Stimulated activated effector memory CD8-positive, alpha-beta T cell treated with anti-CD3 and anti-CD28 coated beads, Interleukin-12 subunit alpha, Interleukin-12 subunit beta, amount 100 ng/mL, for 72 hours (primary cell): ENCODE measurements around the gene MCAT.
A peak's percentile ranks its signal among the peaks of the same experiment; 100 is the strongest.
"Not testable (repeated sequence)": the region's sequence is repeated elsewhere in the genome, so short reads cannot be mapped to it uniquely, and the experiment has no call there.

ENCODE experiments used
- ATAC-seq: fragments of 150-1000 bp; cut with Tn5 transposase; 2 replicates; pipeline ENCODE4 v1.10.0; 2021
- DNase-seq, 2 donors: peaks; one replicate each; pipeline ENCODE4 v3.0.0; 2021 to 2022; ENCODE audit warnings: low spot score in 2 of 2
- H3K27ac Mint-ChIP-seq: one replicate; pipeline ENCODE4 v1.8.0; 2022; ENCODE audit warnings: mild to moderate bottlenecking, mixed read lengths
- H3K36me3 Mint-ChIP-seq: one replicate; pipeline ENCODE4 v1.8.0; 2022; ENCODE audit warnings: mild to moderate bottlenecking, mixed read lengths
- H3K4me1 Mint-ChIP-seq: one replicate; pipeline ENCODE4 v1.8.0; 2022; ENCODE audit warnings: mixed read lengths
- H3K4me3 Mint-ChIP-seq: one replicate; pipeline ENCODE4 v1.8.0; 2022; ENCODE audit warnings: mild to moderate bottlenecking, mixed read lengths
- H3K9me3 Mint-ChIP-seq: one replicate; pipeline ENCODE4 v1.8.0; 2022; ENCODE audit warnings: mixed read lengths

MCAT gene

DNA sequence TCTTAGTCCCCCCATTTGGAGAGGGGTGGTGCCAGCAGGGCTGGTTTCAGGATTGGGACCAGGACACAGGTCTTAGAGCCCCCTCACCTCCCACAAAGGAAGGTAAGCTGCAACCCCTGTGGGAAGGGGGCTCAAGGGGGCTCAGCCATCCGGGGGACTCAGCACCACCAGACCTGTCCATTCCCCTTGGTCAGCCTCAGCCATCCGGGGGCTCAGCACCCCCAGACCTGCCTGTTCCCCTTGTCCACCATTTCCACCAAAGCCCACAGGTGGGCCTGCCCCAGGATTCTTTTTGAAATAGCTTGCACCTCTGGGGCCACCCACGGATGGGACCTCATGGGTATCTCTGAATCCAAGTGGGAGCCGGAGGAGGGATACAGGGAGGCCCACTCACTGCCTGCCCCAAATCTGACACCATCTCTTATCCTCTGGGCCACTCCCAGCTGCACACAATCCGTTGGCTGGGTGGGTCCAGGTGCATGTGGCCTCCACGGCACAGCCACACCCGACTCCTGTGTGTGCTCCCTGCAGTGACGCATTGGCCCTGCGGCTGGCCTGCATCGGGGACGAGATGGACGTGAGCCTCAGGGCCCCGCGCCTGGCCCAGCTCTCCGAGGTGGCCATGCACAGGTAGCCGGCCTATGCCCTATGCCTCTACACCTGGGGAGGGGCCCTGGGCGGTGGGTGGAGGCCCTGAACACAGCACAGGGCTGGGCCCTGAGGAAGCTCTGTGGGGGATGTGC lies 15.9 kb downstream of the MCAT start:
- ATAC-seq = no peak
- no peaks in the 10 kb centered on the region for H3K4me1 Mint-ChIP-seq
- peaks cover 4% of the 10 kb centered on the region for H3K36me3 Mint-ChIP-seq
- no peaks in the 10 kb centered on the region for H3K9me3 Mint-ChIP-seq
- H3K27ac Mint-ChIP-seq = peak overlapping the region; percentile 43
- no peak for DNase-seq
- H3K4me3 Mint-ChIP-seq = no peak overlapping the region

DNA sequence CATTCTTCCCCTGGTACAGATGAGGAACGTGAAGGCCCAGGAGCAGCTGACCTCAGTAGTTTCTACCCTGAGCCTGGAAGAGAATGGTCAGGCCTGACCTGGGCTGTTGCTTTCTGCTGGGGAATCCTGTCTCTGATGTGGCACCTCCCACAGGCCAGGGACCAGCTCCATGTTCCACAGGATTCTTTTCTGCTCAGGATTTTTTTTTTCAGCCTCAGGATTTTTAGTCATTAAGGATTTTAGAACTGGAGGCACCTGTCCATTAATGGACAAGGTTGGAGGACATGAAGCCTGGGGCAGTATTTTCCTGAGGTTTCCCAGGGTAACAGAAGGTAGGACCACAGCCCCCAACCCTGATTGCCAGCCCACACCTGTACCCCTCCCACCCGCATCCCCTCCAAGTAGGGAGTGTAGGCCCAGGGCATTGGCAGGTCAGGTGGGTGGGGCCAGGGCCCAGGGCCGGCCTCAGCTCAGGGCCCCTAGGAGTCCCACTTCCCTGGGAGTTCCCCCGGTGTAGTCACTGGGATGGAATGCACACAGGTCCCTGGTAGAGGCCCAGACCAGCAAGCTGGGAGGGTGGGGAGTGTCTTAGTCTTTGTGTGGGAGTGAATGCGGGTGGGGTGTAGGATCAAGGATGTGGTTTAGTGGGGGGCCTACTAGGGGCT lies 16.6 kb downstream of the MCAT start:
- ATAC-seq (no peak), DNase-seq (no peak)
- no peaks in the 10 kb centered on the region for H3K9me3 Mint-ChIP-seq
- H3K4me3 Mint-ChIP-seq = no peak overlapping the region
- H3K4me1 Mint-ChIP-seq = no peaks in the 10 kb centered on the region
- H3K36me3 Mint-ChIP-seq = no peaks in the 10 kb centered on the region
- H3K27ac Mint-ChIP-seq = peak overlapping the region; percentile 43

DNA sequence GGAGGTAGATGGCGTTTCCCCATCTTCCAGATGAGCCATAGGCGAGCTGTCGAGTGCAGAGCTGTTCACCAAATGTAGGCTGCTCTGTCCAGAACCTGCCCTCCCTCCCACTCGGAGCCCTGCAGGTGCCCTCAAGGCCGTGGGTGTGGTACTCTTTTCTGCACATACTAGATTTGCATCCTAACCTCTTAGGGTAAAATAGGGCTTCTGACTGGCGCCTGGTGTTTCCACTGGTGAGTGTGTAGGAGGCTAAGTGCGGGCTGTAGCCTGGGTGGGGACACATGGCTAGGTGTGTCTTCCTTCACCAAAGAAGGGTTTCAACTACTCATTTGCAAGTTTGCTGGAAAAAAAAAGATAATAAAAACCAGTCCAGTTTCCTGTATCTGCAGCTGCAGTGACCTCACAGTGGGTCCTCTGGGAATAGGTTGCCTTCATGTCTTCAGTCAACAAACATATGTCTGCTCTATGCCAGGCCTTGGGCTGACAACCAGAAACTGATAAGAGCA lies 24.2 kb downstream of the MCAT start:
- Mint-ChIP-seq H3K9me3 (no peaks in the 10 kb centered on the region), H3K4me1 (no peaks in the 10 kb centered on the region), H3K27ac (no peak overlapping the region), H3K36me3 (no peaks in the 10 kb centered on the region), H3K4me3 (no peak overlapping the region)
- DNase-seq (no peak), ATAC-seq (no peak)

DNA sequence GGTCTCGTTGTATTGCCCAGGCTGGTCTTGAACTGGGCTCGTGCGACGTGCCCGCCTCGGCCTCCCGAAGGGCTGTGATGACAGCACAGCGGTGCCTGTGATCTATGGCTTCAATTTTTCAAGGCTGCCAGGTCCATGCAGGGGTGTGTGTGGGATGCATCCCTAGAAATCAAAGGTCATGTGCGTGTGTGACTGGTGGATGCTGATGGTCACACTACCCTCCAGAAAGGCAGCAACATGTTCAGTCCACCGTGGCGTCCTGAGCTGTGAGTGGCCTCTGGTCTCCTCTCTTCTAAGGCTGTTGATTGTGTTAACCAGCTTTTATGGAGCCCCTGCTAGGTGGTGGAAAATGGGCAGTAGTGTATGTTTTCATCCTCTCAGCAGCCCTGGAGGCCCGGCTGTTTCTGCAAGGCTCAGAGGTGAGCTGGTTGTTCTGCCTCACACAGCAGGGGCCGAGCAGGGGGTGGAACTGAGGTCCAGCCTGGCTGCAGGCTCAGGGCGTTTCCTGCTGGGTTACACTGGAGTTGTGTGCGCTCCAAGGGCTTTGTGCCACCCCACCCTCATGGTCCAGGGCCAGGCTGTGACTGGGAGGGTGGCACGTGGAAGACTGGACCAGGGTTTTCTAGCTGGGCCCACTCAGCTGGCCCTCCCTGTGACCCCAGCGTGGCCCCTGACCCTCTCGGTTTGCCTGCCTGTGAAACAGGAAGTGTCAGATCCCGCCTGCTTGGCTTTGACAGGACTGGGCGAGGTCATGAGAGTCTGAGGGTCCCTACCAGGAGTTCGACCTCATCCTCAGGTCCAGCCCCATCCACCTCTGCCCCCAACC lies 25.0 kb downstream of the MCAT start:
- H3K4me3 Mint-ChIP-seq = no peak overlapping the region
- H3K9me3 Mint-ChIP-seq = no peaks in the 10 kb centered on the region
- no peak for ATAC-seq
- H3K27ac Mint-ChIP-seq = no peak overlapping the region
- no peaks in the 10 kb centered on the region for H3K4me1 Mint-ChIP-seq
- no peak for DNase-seq
- H3K36me3 Mint-ChIP-seq = no peaks in the 10 kb centered on the region

DNA sequence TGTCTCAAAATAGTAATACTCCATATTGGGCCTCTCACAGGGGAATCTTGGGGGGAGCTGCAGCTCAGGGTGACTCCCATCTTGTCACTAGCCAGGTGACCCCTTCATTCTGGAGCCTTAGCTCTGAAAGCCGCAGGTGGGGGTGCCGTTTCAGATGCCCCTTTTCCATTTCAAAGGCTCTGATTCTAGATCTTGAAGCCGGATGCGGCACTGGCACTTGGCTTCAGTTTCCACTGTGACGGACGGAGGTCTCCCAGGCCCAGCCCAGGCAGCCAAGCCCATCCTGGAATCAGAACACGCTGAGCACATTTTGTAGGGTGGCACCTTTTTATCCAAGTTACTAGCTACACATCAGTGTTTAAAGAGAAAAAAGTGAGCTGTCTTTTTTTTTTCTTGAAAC lies 26.3 kb downstream of the MCAT start:
- H3K36me3 Mint-ChIP-seq = no peaks in the 10 kb centered on the region
- no peak overlapping the region for H3K27ac Mint-ChIP-seq
- no peaks in the 10 kb centered on the region for H3K4me1 Mint-ChIP-seq
- H3K4me3 Mint-ChIP-seq = no peak overlapping the region
- ATAC-seq (no peak), DNase-seq (no peak)
- no peaks in the 10 kb centered on the region for H3K9me3 Mint-ChIP-seq

DNA sequence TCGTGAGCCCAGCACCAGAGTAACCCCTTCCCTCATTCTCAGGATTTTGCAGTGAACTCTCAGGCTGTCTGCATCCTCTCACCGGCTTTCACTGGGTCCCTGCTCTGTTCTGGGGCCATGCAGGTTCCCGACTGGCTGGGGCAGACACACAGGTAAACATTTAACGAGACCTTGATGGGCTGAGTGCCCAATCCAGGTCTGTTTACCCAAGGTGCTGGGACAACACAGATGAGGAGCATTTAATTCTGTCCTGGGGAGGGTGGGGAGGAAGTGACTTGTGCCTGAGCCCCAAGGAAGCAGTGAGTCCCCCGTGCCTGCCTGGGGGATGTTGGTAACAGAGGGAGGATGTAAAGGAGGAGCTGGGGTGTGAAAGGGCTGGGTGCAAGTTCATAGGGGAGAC lies 28.2 kb downstream of the MCAT start:
- Mint-ChIP-seq H3K9me3 (no peaks in the 10 kb centered on the region), H3K4me3 (no peak overlapping the region), H3K4me1 (no peaks in the 10 kb centered on the region), H3K27ac (no peak overlapping the region), H3K36me3 (no peaks in the 10 kb centered on the region)
- DNase-seq = no peak
- no peak for ATAC-seq

DNA sequence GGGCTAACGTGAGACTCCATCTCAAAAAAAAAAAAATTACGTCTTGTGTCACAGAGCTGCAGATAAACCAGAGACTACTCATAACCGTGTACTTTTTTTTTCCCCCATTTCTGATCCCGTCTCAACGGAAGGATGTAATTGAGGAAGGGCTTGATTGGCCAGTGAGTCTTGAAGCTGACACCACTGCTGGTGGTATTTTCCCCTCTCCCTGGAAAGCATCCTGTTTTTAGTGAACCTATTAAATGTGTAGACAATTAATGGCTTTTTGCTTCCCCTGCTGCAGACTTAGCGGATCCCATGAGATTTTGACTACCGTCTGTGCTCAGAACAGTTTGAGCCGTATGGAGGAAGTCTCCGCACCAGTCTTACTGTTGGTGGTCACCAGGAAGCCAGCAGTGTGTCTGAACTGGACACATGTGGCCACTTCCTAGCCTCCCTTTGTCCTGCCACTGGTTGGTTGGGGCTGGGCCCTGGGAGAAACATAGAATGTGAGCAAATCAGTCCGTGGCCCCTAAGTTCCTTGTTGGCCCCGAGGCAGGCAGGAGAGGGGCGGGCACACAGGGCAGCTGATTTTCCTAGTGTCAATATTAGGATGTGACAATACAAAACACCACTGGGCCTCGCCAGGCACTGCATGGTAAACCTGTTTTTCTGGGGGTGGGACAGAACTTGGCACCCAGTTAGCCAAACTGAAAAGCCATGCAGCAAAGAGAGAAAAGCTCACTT lies 29.5 kb downstream of the MCAT start:
- ATAC-seq (no peak), DNase-seq (no peak)
- Mint-ChIP-seq H3K9me3 (no peaks in the 10 kb centered on the region), H3K4me1 (no peaks in the 10 kb centered on the region), H3K4me3 (no peak overlapping the region), H3K27ac (no peak overlapping the region), H3K36me3 (no peaks in the 10 kb centered on the region)

DNA sequence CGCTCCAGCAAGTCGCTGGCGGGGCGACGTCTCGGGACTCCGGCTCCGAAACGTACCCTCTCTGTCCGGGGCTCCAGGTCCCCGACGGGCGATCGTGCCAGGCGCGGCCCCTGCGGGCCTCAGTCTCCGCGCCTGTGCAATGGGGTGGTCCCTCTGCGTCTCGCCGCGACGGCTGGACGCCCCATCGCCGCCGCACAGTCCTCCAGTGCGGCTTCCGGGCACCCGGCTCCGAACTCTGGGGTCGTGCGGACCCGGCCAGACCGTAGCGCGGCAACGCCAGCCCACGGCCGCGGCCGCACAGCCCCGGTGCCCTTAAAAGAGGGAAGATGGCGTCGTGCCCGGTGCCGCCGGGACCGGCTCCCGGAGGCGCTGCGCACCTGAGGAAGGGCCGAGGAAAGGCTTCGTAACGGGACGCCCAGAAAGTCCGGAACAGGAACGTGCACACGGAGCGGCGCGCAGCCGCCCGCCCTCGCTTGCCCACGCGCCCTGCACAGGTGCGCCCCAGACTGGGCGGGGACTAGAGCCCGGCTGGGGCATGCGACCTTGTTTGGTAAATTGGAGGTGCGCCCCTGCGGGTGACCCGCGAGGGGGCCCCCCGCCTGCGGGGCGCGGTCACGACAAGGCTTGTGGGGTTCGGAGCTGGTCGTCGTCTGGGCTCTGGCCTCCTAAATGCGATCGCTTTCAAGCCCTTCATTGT lies 32.1 kb downstream of the MCAT start:
- Mint-ChIP-seq H3K36me3 (no peaks in the 10 kb centered on the region), H3K4me3 (peak overlapping the region; percentile 65), H3K27ac (no peak overlapping the region), H3K4me1 (no peaks in the 10 kb centered on the region), H3K9me3 (no peaks in the 10 kb centered on the region)
- DNase-seq = peak in 1 of 2 donors; percentile 52
- ATAC-seq = peak; percentile 70

DNA sequence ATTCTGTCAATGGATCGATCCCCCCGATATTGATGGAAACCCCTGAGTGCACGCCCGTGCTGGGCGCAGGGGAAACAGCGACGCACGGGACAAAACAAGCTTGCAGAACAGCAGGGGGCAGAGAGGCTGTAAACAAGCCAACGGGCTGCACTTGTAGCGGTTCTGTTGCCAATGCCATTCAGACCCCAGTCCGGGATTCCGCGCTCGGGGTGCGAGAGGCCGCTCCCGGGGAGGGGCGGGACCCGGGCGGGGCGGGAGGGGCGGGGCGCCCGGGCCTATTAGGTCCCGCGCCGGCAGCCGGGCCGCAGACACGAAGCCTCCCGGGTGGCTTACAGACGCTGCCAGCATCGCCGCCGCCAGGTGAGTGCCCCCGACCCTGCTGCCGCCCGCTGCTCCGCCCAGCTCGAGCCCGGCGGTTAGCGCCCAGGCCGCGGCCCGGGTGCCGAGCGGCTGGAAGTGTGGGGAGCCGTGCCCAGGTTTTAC lies 32.7 kb downstream of the MCAT start, which contains the start of gene BIK:
Gene BIK (plus strand): TSS at position 307 of the 483 bp plus-strand sequence. CDS start 13,273 bp downstream, outside the sequence.
- H3K36me3 Mint-ChIP-seq = no peaks in the 10 kb centered on the region
- H3K4me1 Mint-ChIP-seq = no peaks in the 10 kb centered on the region
- peak within 1 kb of the TSS; percentile 65 for H3K4me3 Mint-ChIP-seq
- H3K9me3 Mint-ChIP-seq = no peaks in the 10 kb centered on the region
- ATAC-seq = peak; percentile 73
- DNase-seq = peak; percentile 12 to 62
- H3K27ac Mint-ChIP-seq = no peak within 1 kb of the TSS

DNA sequence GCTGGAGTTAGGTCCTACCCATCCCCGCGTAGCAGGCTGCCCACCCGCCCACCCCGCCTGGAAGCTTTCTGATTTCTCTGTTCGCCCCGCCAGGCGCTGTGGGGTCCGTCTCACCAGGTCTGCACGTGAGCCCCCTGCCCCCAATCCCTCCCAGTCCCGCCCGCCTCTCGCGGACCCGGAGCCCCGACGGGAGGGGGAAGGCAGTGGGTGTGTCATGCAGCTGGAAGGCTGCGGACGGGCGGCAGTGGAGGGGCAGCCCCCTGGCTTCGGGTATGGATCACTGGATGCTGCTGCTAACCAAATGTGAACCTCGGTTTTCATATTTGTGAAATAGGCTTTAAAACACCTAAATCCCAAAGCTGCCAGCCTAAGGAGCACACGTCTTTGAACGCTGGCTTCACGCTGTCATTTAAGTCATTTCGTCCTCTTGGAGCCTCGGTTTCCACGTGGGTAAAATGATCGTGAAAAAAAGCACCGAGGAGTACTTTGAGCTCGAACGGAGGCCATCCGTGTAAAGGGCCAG lies 33.2 kb downstream of the MCAT start:
- no peaks in the 10 kb centered on the region for H3K36me3 Mint-ChIP-seq
- no peak overlapping the region for H3K27ac Mint-ChIP-seq
- H3K4me3 Mint-ChIP-seq = peak overlapping the region; percentile 65
- DNase-seq (no peak), ATAC-seq (no peak)
- no peaks in the 10 kb centered on the region for H3K9me3 Mint-ChIP-seq
- no peaks in the 10 kb centered on the region for H3K4me1 Mint-ChIP-seq

DNA sequence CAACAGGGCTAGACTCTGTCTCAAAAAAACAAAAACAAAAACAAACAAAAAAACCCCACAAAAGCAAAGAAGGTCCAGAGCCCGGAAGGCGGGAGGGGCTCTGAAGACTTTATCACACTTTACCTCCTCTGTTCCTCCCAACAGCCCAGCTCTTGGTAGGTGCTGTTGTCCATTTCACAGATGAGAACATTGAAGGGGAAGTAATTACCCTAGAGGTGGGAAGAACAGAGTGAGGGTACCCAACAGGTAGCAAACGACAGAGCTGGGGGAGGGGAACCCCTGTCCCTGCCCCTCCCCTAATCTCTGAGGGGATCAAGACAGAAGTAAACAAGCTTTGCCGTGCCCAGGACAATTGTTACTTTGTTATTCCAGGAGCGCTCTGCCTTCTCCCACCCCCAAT lies 33.7 kb downstream of the MCAT start:
- Mint-ChIP-seq H3K4me3 (peak overlapping the region; percentile 65), H3K27ac (no peak overlapping the region), H3K36me3 (no peaks in the 10 kb centered on the region), H3K9me3 (no peaks in the 10 kb centered on the region), H3K4me1 (no peaks in the 10 kb centered on the region)
- DNase-seq (no peak), ATAC-seq (no peak)

DNA sequence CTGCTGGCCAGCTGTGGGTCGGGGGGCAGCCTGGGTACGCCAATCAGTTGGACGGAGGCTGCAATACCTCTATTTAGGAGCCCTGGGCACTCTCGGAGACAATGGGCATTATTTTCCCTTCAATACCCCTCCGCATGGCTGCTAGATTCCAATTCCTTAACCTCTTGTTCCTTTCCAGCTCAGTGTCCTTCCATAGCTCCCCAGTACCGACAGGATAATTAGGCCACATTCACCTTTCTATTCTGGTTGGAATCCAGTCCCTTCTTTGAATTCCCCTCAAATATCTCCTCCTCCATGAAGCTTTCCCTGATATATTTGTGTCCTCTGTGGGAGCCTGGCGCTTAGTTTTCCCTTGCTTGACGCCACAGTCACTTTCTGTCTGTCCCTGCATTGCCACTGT lies 36.9 kb downstream of the MCAT start:
- DNase-seq (no peak), ATAC-seq (no peak)
- Mint-ChIP-seq H3K27ac (no peak overlapping the region), H3K36me3 (no peaks in the 10 kb centered on the region), H3K4me1 (peaks cover 10% of the 10 kb centered on the region), H3K9me3 (no peaks in the 10 kb centered on the region), H3K4me3 (no peak overlapping the region)

DNA sequence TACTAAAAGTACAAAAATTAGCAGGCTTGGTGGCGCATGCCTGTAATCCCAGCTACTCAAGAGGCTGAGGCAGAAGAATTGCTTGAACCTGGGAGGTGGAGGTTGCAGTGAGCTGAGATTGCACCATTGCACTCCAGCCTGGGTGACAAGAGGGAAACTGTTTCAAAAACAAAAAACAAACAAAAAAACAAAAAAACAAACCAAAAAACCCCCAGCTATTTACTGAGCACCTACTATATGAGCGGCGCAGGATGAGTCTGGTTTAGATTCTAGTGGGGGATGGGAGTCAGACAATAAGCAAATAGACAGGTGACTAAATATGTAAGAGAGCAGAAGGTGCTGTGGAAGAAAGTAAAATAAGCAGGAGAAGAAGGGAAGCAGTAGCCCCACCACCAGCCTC lies 38.2 kb downstream of the MCAT start:
- H3K36me3 Mint-ChIP-seq, DNase-seq, H3K9me3 Mint-ChIP-seq, ATAC-seq, H3K27ac Mint-ChIP-seq, H3K4me3 Mint-ChIP-seq, H3K4me1 Mint-ChIP-seq: not testable (repeated sequence)

DNA sequence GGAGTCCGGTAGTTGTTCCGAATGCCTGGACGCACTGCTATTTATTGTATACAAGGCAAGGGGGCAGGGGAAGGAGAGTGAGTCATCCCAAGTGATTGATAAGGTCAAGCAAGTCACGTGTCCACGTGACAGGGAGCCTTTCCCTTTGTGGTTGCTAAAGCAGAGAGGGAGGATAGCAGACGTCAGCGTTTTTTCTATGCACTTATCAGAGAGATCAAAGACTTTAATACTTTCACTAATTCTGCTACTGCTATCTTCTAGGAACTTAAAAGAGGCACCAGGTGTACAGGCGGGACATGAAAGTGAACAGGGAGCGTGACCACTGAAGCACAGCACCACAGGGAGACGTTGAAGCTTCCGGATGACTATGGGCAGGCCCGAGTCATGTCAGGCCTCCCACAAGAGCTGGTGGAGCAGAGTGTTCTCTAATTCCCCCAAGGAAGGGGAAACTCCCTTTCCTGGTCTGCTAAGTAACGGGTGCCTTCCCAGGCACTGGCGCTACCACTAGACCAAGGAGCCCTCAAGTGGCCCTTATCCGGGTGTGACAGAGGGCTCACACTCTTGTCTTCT lies 39.1 kb downstream of the MCAT start:
- H3K27ac Mint-ChIP-seq, DNase-seq, H3K4me1 Mint-ChIP-seq, H3K9me3 Mint-ChIP-seq, H3K36me3 Mint-ChIP-seq: not testable (repeated sequence)
- peak; percentile 49 for ATAC-seq
- peak overlapping the region; percentile 3 for H3K4me3 Mint-ChIP-seq
